ENCODE measurements around the gene STXBP6.

The STXBP6 gene

GRCh38 chr14:24966579-24966964 lies 83.4 kb downstream of the STXBP6 start:
- Histone ChIP-seq H3K27me3 (ENCODE audit: control insufficient read depth, low read length) (no peaks in the 10 kb centered on the region), H4K20me1 (ENCODE audit: control insufficient read depth, insufficient read depth, low read depth, low read length) (no peaks in the 10 kb centered on the region), H3K79me2 (ENCODE audit: control insufficient read depth, low read length) (no peaks in the 10 kb centered on the region), H3K36me3 (ENCODE audit: control insufficient read depth, low read length) (no peaks in the 10 kb centered on the region), H3K4me2 (ENCODE audit: low read length) (no peak overlapping the region), H3K27ac (ENCODE audit: low read depth, low read length) (no peak overlapping the region), H3K4me1 (ENCODE audit: control insufficient read depth, low read length) (no peaks in the 10 kb centered on the region), H3F3A (ENCODE audit: control insufficient read depth, insufficient read depth) (no peaks in the 10 kb centered on the region), H3K9me2 (replicated peaks; ENCODE audit: control insufficient read depth, low read length) (no peaks in the 10 kb centered on the region), H3K4me3 (ENCODE audit: low read length) (no peak overlapping the region), H3K9me3 (ENCODE audit: control insufficient read depth, insufficient read depth, low read length) (no peaks in the 10 kb centered on the region)
- no peak for TF ChIP-seq EZH2phosphoT487 (IDR thresholded peaks at IDR 0.05; ENCODE audit: borderline replicate concordance, low read length)
- no peak for TF ChIP-seq CTCF (IDR thresholded peaks at IDR 0.05; ENCODE audit: low read depth, low read length, poor library complexity, severe bottlenecking)

GRCh38 chr14:24965934-24966578 lies 83.9 kb downstream of the STXBP6 start:
- Histone ChIP-seq H3K4me1 (ENCODE audit: control insufficient read depth, low read length) (no peaks in the 10 kb centered on the region), H3K4me2 (ENCODE audit: low read length) (no peak overlapping the region), H3K9me2 (replicated peaks; ENCODE audit: control insufficient read depth, low read length) (no peaks in the 10 kb centered on the region), H4K20me1 (ENCODE audit: control insufficient read depth, insufficient read depth, low read depth, low read length) (no peaks in the 10 kb centered on the region), H3K4me3 (ENCODE audit: low read length) (no peak overlapping the region), H3F3A (ENCODE audit: control insufficient read depth, insufficient read depth) (no peaks in the 10 kb centered on the region), H3K79me2 (ENCODE audit: control insufficient read depth, low read length) (no peaks in the 10 kb centered on the region), H3K9me3 (ENCODE audit: control insufficient read depth, insufficient read depth, low read length) (no peaks in the 10 kb centered on the region), H3K27ac (ENCODE audit: low read depth, low read length) (no peak overlapping the region), H3K27me3 (ENCODE audit: control insufficient read depth, low read length) (no peaks in the 10 kb centered on the region), H3K36me3 (ENCODE audit: control insufficient read depth, low read length) (no peaks in the 10 kb centered on the region)
- no peak for TF ChIP-seq EZH2phosphoT487 (IDR thresholded peaks at IDR 0.05; ENCODE audit: borderline replicate concordance, low read length)
- TF ChIP-seq CTCF (IDR thresholded peaks at IDR 0.05; ENCODE audit: low read depth, low read length, poor library complexity, severe bottlenecking): no peak

GRCh38 chr14:24965578-24965933 lies 84.4 kb downstream of the STXBP6 start:
- no peak overlapping the region for H3K4me2 ChIP-seq (ENCODE audit: low read length)
- no peak for TF ChIP-seq EZH2phosphoT487 (IDR thresholded peaks at IDR 0.05; ENCODE audit: borderline replicate concordance, low read length)
- no peak for TF ChIP-seq CTCF (IDR thresholded peaks at IDR 0.05; ENCODE audit: low read depth, low read length, poor library complexity, severe bottlenecking)
- no peaks in the 10 kb centered on the region for H3K9me3 ChIP-seq (ENCODE audit: control insufficient read depth, insufficient read depth, low read length)
- no peaks in the 10 kb centered on the region for H3K27me3 ChIP-seq (ENCODE audit: control insufficient read depth, low read length)
- no peak overlapping the region for H3K4me3 ChIP-seq (ENCODE audit: low read length)
- no peaks in the 10 kb centered on the region for H4K20me1 ChIP-seq (ENCODE audit: control insufficient read depth, insufficient read depth, low read depth, low read length)
- no peaks in the 10 kb centered on the region for H3K4me1 ChIP-seq (ENCODE audit: control insufficient read depth, low read length)
- H3K79me2 ChIP-seq (ENCODE audit: control insufficient read depth, low read length): no peaks in the 10 kb centered on the region
- H3K36me3 ChIP-seq (ENCODE audit: control insufficient read depth, low read length): no peaks in the 10 kb centered on the region
- H3K9me2 ChIP-seq (replicated peaks; ENCODE audit: control insufficient read depth, low read length): no peaks in the 10 kb centered on the region
- H3F3A ChIP-seq (ENCODE audit: control insufficient read depth, insufficient read depth): no peaks in the 10 kb centered on the region
- no peak overlapping the region for H3K27ac ChIP-seq (ENCODE audit: low read depth, low read length)
